Renal cortex interstitium (tissue), 15 donors: Measurements from ENCODE around the gene USP17L13. TPM values are rescaled to one million over a fixed set of nuclear protein-coding genes. Genes with fewer than 3 reads are reported as not detected.
"Not testable (repeated sequence)": the region's sequence is repeated elsewhere in the genome, so short reads cannot be mapped to it uniquely, and the experiment has no call there.

Source experiments
- DNase-seq, 11 donors: peaks; one replicate each; pipeline ENCODE4 v3.0.0-alpha.2; 2013; ENCODE audit warnings: low read depth in 9 of 11, low spot score in 4 of 11; ENCODE audit errors: extremely low read depth in 1 of 11
- long read RNA-seq, 16 experiments: transcript quantifications; one replicate each; lab custom pipeline, GENCODE V29; 2026
- polyA plus RNA-seq, 3 donors: library from polyadenylated mRNA; unstranded; fragments of 120-200 nt; gene quantifications; one replicate each; pipeline ENCODE4 v1.2.1, GENCODE V29; 2013; ENCODE audit not compliant: insufficient read length in 3 of 3

The USP17L13 gene
- polyA plus RNA-seq: not detected
- long read RNA-seq, donor 1: 0 reads
- long read RNA-seq, donor 2: 0 reads
- long read RNA-seq, donor 3: 0 reads
- long read RNA-seq, donor 4: 0 reads
- long read RNA-seq, donor 5: 0 reads
- long read RNA-seq, donor 6: 0 reads
- long read RNA-seq, donor 7: 0 reads
- long read RNA-seq, donor 8: 0 reads
- long read RNA-seq, donor 9: 0 reads
- long read RNA-seq, donor 10: 0 reads
- long read RNA-seq, donor 11: 0 reads
- long read RNA-seq, donor 12: 0 reads
- long read RNA-seq, donor 13: 0 reads
- long read RNA-seq, donor 14: 0 reads
- long read RNA-seq, donor 15: 0 reads
- long read RNA-seq, donor 16: 0 reads

GRCh38 chr4:9224596-9224995 is at the start of gene USP17L13:
Gene USP17L13, plus strand, starts transcription at chr4:9224896. Its CDS starts 0 bp downstream, at chr4:9224896.
- DNase-seq: not testable (repeated sequence)

- DNase-seq: not testable (repeated sequence)
These were observed 14.3 kb upstream of the USP17L13 start, which contains the start of gene USP17L10 for GRCh38 chr4:9210357-9210756. Gene USP17L10, plus strand, starts transcription at chr4:9210657. Its CDS starts 0 bp downstream, at chr4:9210657.

- DNase-seq: not testable (repeated sequence)
These were observed 10.0 kb upstream of the USP17L13 start for GRCh38 chr4:9214701-9215100.

GRCh38 chr4:9215105-9215504 is 9.6 kb upstream of the USP17L13 start, which contains the start of gene USP17L11:
Gene USP17L11, plus strand, starts transcription at chr4:9215405. Its CDS starts 0 bp downstream, at chr4:9215405.
- not testable (repeated sequence) for DNase-seq

GRCh38 chr4:9219852-9220251 is 4.8 kb upstream of the USP17L13 start, which contains the start of gene USP17L12:
Gene USP17L12, plus strand, starts transcription at chr4:9220152. Its CDS starts 0 bp downstream, at chr4:9220152.
- DNase-seq: not testable (repeated sequence)

- DNase-seq: not testable (repeated sequence)
These were observed 5.6 kb downstream of the USP17L13 start for GRCh38 chr4:9230249-9230648.

- not testable (repeated sequence) for DNase-seq
These were observed 9.4 kb downstream of the USP17L13 start, which contains the start of gene USP17L15 for GRCh38 chr4:9234085-9234484. Gene USP17L15, plus strand, starts transcription at chr4:9234385. Its CDS starts 0 bp downstream, at chr4:9234385.

- DNase-seq: not testable (repeated sequence)
These were observed 13.8 kb downstream of the USP17L13 start for GRCh38 chr4:9238461-9238860.

GRCh38 chr4:9243579-9243978 is 18.9 kb downstream of the USP17L13 start, which contains the start of gene USP17L17:
Gene USP17L17, plus strand, starts transcription at chr4:9243879. Its CDS starts 0 bp downstream, at chr4:9243879.
- not testable (repeated sequence) for DNase-seq

GRCh38 chr4:9247953-9248680 is 23.4 kb downstream of the USP17L13 start, which contains the start of gene USP17L18:
Gene USP17L18, plus strand, starts transcription at chr4:9248630. Its CDS starts 0 bp downstream, at chr4:9248630.
- not testable (repeated sequence) for DNase-seq

GRCh38 chr4:9253078-9253477 is 28.4 kb downstream of the USP17L13 start, which contains the start of gene USP17L19:
Gene USP17L19, plus strand, starts transcription at chr4:9253378. Its CDS starts 0 bp downstream, at chr4:9253378.
- not testable (repeated sequence) for DNase-seq

- not testable (repeated sequence) for DNase-seq
These were observed 33.1 kb downstream of the USP17L13 start, which contains the start of gene USP17L20 for GRCh38 chr4:9257824-9258223. Gene USP17L20, plus strand, starts transcription at chr4:9258124. Its CDS starts 0 bp downstream, at chr4:9258124.

- not testable (repeated sequence) for DNase-seq
These were observed 37.9 kb downstream of the USP17L13 start, which contains the start of gene USP17L21 for GRCh38 chr4:9262572-9262971. Gene USP17L21, plus strand, starts transcription at chr4:9262872. Its CDS starts 0 bp downstream, at chr4:9262872.

GRCh38 chr4:9267319-9267718 is 42.6 kb downstream of the USP17L13 start, which contains the start of gene USP17L22:
Gene USP17L22, plus strand, starts transcription at chr4:9267619. Its CDS starts 0 bp downstream, at chr4:9267619.
- not testable (repeated sequence) for DNase-seq

GRCh38 chr4:9271719-9272118 is 47.0 kb downstream of the USP17L13 start:
- not testable (repeated sequence) for DNase-seq
